Activated CD8-positive, alpha-beta memory T cell treated with anti-CD3 and anti-CD28 coated beads, Interleukin-2, amount 50 U/mL, for 4 hours (primary cell): Measurements from ENCODE around the gene ERVV-1.

Experiments
- DNase-seq: peaks from one replicate; pipeline ENCODE4 v3.0.0-alpha.2; 2020

Gene ERVV-1

DNA sequence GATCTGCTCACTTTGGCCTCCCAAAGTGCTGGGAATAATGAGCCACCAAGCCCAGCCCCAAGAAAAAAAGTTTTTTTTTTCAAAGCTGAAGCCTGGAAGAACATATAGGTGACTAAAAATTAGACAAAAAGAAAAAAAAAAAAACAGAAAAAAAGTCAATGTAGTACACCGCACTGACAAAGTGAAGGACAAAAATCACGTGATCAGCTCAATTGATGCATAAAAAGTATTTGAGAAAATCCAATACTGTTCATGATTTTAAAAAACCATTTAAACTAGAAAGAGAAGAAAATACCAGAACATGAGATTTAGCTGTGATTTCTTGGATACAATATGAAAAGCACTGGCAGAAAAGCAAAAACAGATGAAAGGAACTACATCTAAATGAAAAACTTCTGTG lies 20.3 kb downstream of the ERVV-1 start:
- no peak for DNase-seq

DNA sequence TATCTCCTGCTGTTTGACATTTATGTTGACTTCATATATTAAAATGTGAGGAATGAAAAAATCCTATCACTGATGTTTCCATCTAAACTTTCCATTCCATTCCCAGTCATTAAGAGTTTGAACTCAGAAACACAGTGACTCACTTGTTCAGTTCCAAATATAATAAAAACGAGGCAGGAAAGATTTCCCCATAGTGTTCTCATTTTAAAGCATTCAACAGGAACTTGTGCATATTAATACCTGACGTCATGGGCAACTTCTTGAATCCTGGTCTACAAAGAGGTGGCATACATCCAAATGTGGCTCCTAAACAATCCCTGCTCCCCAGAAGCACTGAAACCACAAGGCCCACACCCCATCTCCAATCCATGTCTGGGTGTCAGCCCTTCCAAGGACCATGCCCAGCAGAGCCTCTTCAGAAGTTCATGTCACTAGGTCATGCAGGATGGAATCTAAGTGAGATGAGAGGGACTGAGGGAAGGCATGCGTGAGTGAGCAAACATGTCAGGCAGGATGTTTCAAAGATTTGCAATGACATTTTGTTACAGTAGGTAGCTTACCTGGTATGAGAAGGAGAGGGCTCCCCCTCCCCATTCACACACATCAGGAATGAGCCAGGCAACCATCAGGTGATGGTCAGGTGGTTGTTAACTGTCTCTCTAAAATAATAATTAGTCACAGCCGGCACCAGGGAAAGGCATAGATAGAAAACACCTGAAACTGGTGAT lies 21.4 kb downstream of the ERVV-1 start:
- no peak for DNase-seq

DNA sequence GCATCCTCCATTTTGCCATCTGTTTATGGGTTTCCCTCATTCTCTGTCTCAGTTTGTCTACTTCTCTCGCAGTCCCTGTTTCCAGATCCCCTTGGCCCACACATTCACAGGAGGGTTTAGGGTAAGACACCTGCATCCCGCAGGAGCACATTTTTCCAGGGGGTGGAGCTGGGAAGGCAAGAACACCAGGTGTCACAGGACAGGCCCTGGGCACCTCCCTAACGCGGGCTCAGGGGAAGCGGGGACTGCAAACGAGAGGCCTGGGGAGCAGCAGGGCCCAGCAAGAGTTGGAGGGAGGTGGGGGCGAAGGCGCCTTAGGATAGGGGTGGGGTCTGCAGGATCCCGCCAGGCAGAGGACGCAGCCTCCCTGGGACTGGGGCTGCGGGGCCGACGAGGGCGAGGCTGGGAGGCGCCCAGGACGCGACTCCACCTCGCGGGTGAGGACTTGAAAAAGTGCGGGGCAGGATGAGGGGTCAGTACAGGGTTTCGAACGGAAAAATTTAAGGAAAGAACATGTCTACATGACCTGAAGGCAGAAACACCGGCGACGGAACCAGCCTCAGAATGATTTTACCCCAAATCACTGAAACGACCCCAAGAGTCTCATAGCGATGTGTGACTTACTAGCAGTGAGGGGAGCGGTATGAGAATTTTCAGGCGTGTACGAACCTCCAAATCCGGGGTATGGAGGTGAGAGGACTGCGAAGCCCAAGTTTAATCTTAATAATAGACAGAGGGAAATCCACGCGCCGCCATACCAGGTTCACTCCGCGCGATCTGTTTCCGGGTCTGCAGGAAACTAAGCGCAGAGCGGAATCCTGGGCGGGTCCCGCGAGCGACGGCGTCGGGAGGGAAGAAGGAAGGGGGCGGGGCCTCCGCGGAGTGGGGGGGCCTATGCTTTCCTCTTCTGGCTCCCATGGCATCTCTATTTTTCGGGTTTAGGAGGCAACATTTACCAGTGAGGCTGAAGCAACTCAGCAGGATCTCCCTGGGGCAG lies 23.7 kb downstream of the ERVV-1 start:
- DNase-seq, result peak; percentile 21

DNA sequence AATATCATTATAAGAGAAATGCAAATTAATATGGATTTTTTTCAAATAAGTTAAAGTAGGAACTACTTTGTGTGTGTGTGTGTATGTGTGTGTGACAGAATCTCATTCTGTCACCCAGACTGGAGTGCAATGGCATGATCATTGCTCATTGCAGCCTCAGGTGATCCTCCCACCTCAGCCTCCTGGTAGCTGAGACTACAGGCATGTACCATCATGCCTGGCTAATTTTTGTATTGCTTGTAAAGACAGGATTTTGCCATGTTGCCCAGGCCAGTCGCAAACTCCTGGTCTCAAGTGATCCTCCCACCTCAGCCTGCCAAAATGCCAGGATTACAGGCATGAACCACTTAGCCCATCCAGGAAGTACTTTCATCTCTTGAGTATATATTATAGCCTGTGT lies 27.6 kb downstream of the ERVV-1 start:
- no peak for DNase-seq

DNA sequence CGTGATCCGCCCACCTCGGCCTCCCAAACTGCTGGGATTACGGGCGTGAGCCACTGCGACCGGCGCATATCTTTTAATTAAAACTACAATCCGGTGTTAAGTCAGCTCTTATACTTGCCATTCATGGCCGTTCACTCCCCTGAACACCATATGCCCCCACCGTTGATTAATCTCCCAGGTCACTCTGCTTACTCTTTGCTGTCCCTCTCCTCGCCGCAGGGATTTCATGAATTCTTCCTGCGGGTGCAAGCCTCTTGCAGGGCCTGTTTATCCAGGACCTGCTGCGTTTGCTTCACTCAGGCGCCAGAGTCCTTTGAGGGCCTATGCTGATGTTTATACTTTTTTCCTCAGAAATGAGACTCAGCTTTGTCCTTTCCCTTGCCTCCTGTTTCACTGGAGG lies 31.8 kb downstream of the ERVV-1 start:
- DNase-seq, result no peak

DNA sequence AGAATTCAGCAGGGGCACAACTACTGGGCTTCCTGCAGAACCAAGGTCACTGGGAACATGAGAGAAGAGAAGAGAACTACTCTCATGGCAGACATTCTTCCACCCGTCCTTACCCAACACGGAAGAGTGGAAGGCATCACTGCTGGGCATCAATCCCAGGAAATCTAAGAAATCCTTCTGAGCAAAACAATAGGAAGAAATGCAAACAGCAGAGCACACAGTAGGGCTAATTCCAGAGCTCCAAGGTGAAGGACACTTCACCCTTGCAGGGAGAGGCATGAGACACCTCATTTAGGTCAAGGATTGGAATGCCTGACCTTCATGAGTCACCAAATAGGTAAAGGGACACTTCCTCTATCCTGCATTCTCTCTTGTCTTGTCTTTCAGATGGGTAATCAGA lies 33.7 kb downstream of the ERVV-1 start:
- no peak for DNase-seq

DNA sequence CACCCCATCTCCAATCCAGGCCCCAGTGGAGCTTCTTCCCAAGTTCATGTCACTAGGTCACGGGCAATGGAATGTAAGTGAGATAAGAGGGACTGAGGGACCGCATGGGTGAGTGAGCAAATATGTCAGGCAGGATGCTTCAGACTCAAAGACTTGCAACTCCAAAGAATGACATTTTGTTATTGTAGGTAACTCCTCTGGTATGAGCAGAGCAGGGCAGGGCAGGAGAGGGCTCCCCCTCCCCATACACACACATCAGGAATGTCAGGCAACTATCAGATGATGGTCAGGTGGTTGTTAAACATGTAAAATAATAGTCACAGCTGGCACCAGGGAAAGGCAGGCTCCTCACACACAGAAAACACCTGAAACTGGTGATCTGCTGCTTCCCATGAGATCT lies 41.4 kb downstream of the ERVV-1 start:
- no peak for DNase-seq

DNA sequence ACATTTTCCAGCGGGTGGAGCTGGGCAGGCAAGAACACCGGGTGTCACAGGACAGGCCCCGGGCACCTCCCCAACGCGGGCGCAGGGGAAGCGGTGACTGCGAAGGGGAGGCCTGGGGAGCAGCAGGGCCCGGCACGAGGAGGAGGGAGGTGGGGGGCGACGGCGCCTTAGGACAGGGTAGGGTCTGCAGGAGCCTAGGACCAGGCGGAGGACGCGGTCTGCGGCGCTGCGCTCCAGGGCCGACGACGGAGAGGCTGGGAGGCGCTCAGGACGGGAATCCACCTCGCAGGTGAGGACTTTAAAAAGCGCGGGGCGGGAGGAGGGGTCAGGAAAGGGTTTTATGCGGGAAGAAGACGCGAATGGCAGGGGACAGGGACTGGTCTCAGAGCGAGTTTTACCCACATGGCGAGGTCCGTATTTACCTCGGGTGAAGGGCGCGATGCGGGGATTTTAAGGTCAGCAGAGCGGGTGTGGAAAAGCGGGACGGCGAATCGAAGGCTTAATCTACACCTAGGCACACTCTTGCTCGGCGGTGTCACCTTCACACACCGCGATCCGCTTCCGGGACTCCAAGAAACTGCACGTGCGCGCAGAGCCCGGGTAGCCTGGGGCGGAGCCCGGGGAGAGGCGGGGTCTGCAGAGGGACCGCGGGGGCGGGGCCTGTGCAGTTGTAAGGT lies 44.3 kb downstream of the ERVV-1 start:
- DNase-seq, result no peak
